CD4-positive, alpha-beta T cell treated with Interleukin-1 beta for 1 hour (primary cell): Measurements from ENCODE around the gene BOD1L1.
"Not testable (repeated sequence)": the region's sequence is repeated elsewhere in the genome, so short reads cannot be mapped to it uniquely, and the experiment has no call there.

ENCODE experiments used
- DNase-seq, 2 donors: peaks; one replicate each; pipeline ENCODE4 v3.0.0-alpha.2; 2020 to 2022

The BOD1L1 gene

DNA sequence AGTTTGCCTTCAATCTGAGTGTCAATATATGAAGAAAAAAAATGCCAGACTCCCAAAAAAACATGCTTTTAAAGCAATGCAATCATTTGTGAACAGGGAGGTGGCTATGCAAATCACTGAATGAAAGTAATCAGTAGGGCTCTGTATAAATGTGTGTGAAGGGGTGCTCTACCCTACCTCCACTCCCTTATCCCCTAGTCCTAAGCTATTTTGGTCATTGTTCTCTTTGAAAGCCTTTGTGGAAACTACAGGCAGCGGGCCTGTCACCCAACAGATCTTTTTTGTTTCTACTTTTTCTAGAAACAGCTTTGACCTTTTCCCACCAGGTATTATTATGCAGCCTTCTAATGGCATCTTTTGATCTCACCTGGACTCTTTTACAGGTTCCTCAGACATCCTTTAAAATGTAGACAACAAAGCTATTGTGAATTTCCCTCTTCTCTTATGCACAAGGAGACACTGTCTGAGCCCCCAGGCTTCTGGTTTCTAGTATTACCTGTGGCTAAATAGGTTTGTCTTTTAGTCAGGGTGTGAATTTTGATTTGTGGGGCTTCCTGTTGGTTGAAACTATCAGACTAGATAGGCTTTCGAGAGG lies 9.2 kb downstream of the BOD1L1 start:
- DNase-seq, result no peak

GRCh38 chr4:13617801-13618200 lies 9.7 kb downstream of the BOD1L1 start:
- no peak for DNase-seq

- no peak for DNase-seq
These were observed 10.9 kb downstream of the BOD1L1 start for GRCh38 chr4:13616597-13616996.

- DNase-seq, result peak in 1 of 2 donors; percentile 28
These were observed 12.4 kb downstream of the BOD1L1 start for GRCh38 chr4:13615161-13615560.

- DNase-seq, result no peak
These were observed 15.0 kb downstream of the BOD1L1 start for GRCh38 chr4:13612569-13612968.

DNA sequence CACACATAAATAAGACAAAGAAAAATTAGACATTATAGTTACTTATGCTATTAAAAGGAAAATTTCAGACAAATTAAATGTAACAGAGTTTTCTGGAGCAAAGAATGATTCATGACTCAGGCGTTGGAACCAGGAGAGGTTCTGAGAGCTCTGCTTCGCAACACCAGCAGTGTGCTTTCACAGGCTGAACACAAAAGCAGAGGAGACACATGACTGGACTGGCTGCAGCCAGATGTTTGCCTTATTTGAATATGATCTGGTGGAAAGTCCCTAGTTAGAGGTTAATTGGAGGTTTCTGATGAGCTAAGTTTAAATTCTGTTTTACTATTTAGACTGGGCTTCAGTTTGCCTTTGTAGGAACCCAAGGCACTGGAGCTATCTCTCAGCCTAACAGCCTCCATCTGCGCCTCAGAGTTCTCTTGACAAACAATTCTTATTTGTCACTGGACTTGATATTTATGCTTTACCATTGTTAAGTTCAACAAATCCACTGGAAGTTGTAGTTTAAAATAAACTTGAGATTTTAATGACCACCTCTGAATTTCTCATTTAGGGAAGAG lies 16.2 kb downstream of the BOD1L1 start:
- peak in 1 of 2 donors; percentile 55 for DNase-seq

- no peak for DNase-seq
These were observed 22.2 kb downstream of the BOD1L1 start for GRCh38 chr4:13605330-13605729.

DNA sequence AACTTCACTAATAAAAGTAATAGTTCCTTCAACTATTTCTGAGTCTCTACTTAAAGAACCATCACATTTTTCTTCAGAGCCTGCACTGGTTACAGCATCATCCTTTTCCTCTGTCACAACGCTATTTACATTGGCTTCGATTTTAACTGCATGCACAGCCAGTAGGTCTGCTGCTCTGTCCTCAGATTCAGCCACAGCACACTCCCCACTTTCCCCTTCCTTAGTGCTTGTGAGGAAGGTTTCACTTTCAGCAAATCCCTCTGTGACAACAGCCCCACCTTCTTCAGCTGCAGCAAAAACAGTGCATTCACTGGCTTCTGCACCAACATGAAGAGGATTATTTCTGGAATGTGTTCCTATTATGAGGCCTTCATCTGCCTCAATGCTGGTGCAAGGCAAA lies 25.7 kb downstream of the BOD1L1 start:
- DNase-seq, result no peak

- DNase-seq, result peak in 1 of 2 donors; percentile 30
These were observed 26.5 kb downstream of the BOD1L1 start for GRCh38 chr4:13601048-13601447.

- DNase-seq, result no peak
These were observed 28.4 kb downstream of the BOD1L1 start for GRCh38 chr4:13599159-13599558.

DNA sequence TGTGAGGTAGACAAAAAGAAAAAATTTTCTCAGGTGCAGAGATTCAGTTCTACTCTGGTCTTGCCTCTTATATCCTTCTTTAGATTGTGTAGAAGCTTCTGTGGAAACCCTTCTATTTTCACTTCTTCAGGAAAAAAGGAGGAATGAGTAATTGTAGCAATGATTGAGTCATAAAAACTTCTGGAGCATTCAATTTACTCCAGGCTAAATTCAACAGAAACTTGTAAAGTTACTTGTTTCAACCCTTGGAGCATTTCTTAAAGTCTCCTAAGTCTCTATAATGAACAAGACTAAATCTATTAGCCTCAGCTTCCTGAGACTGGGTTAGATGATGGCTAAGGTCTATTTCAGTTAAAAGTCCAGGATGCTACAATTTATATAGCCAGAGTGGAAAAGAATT lies 29.9 kb downstream of the BOD1L1 start:
- DNase-seq, result no peak

DNA sequence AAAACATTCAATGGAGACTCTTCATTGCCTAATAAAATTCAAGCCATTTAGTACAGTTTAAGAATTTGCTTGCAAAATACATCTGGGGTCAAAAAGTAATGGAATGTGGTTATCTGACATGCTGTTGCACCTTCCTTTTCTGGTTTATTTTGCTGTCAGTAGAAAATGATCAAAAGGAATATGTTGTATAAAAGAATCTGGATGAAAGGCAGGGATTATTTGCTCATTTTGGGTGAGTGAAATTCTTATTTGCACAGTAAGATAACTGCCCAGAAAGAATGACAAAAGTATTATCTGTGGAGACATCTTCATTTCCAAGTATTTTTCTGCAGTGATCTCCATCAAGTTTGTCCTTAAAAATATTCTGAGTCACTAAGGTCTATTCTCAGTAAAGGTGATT lies 30.4 kb downstream of the BOD1L1 start:
- no peak for DNase-seq

GRCh38 chr4:13592220-13592619 lies 35.3 kb downstream of the BOD1L1 start:
- DNase-seq, result no peak

- DNase-seq, result no peak
These were observed 36.8 kb downstream of the BOD1L1 start for GRCh38 chr4:13590766-13591165.

DNA sequence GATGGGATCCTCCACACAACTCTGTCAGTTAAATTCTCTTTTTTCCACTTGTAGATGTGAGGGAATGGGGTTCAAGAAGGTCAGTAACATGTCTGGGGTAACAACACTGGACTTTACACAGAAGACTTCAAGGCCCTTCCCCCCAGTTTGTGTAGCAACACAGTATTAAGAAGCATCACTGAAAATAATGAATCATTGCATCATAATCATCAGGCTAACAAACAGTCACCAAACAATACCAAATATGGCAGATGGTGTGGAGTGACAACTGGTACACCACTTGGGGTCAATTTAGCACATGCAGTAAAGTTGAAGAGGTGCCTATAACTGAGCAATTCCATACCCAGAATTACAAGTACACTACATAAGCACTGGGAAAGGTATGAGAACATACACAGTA lies 38.6 kb downstream of the BOD1L1 start:
- no peak for DNase-seq

- DNase-seq, result no peak
These were observed 43.0 kb downstream of the BOD1L1 start for GRCh38 chr4:13584481-13584880.

DNA sequence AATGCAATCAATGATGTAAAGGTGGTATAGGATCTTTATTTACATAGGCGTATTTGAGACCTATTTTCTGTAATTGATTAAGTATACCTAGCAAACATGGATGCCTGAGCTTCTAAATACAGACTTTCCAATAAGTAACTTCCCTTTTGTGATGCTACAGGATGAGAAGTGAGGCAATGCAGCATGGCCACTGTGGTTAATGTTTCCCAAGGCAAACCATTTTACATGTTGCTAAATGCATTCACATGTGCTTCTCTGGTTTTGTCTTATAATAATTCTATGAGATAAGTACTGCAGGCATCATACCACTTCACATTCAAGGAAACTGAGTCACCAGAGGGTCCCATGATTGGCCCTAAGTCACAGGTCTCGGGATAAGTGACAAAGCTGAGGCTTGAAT lies 47.5 kb downstream of the BOD1L1 start:
- no peak for DNase-seq

DNA sequence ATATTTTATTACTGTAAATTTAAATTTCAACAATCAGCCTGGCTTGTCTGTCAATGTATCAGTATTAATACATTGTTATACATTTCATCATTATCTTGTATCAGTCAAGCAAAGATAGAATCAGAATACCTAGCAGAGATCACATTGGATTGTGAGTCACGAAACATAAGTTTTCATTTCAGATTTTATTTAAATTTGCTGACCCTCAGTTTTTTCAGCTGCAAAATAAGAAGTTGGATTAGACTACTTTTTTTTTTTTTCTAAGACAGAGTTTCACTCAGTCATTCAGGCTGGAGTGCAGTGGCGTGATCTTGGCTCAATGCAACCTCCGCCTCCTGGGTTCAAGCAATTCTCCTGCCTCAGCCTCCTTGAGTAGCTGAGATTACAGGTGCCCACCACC lies 49.9 kb downstream of the BOD1L1 start:
- no peak for DNase-seq

DNA sequence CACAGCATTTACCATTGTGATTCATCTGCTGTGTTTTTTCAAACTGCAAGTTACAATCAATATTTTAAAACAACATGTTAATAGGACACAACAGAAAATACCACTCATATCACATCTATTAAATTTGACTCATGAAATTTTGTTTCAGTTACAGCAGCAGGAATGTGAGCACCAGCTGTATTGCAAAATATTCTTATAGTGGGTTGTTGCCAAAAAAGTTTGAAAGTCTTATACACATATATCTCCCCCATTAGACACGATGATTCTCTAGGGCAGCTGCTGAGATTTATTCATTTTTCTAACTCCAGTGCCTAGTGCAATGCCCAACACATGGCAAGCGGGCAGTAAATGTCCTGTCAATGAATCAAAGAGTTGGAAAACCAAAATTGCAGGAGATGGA lies 56.6 kb downstream of the BOD1L1 start:
- no peak for DNase-seq

GRCh38 chr4:13567125-13567524 lies 60.4 kb downstream of the BOD1L1 start:
- DNase-seq, result no peak

DNA sequence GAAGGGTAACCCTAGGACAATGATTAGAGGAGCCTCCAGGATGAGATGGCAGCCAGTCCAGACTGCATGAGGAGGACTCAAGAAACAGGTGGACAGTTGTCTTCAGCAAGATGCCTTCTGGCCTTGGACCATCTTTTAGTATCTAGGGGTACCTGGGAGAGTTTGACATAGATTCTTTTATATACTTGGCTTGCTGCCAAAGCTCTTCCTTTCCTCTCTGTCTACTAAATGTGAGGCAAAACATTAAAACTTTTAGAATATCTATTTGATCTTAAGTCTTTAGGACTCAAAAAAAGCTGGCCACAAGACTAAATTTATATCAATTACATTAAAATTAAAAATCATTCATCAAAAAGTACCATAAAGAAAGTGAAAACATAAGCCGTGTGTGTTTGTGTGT lies 64.6 kb downstream of the BOD1L1 start:
- DNase-seq, result no peak

DNA sequence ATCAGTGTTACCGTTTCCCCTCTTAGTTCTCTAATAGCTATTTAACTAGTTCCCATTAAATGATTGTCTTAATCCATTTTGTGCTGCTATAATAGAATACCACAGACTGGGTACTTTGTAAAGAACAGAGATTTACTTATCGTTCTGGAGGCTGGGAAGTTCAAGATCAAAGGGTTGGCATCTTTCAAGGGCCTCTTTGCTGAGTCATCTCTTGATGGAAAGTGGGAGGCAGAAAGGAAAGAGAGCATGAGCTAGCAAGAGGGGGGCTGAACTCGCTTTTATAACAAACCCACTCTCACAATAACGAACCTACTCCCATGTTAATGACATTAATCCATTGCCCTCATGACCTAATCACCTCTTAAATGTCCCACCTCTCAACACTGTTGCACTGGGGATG lies 65.9 kb downstream of the BOD1L1 start:
- no peak for DNase-seq

DNA sequence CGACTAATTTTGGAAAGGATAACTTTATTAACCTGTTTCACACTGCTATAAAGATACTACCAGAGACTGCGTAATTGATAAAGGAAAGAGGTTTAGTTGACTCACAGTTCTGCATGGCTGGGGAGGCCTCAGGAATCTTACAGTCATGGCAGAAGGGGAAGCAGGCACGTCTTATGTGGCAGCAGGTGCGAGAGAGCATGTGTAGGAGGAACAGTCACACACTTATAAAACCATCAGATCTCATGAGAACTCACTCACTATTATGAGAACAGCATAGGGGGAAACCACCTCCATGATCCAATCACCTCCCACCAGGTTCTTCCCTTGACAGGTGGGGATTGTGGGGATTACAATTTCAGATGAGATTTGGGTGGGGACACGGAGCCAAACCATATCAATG lies 67.4 kb downstream of the BOD1L1 start:
- not testable (repeated sequence) for DNase-seq

DNA sequence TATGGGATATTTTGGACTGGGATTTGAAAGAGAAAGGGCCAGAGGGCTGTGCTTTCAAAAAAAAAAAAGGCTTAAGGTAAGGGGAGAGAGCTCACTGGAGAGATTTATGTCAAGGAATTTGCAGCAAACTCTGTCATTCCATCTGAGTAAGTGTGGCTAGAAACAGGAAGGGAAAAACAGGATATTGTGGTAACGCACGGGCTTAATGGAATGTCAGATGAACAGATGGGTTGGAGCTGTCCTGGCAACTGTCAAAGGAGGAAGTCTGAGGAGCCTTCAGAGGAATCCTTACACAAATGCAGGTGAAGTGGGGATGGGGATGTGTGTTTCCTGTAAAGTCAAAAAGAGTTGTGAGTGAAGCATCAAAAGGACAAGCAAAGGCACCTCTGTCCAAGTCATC lies 68.1 kb downstream of the BOD1L1 start:
- DNase-seq, result no peak

GRCh38 chr4:13558881-13559280 lies 68.6 kb downstream of the BOD1L1 start:
- no peak for DNase-seq
